Stimulated activated effector memory CD8-positive, alpha-beta T cell treated with anti-CD3 and anti-CD28 coated beads, Interleukin-12 subunit alpha, Interleukin-12 subunit beta, amount 100 ng/mL, for 72 hours (primary cell): ENCODE results near the gene DOCK9.
A peak's percentile ranks its signal among the peaks of the same experiment; 100 is the strongest.

Source experiments
- ATAC-seq: fragments of 150-1000 bp; cut with Tn5 transposase; 2 replicates; pipeline ENCODE4 v1.10.0; 2021
- DNase-seq, 2 donors: peaks; one replicate each; pipeline ENCODE4 v3.0.0; 2021 to 2022; ENCODE audit warnings: low spot score in 2 of 2
- H3K27ac Mint-ChIP-seq: one replicate; pipeline ENCODE4 v1.8.0; 2022; ENCODE audit warnings: mild to moderate bottlenecking, mixed read lengths
- H3K36me3 Mint-ChIP-seq: one replicate; pipeline ENCODE4 v1.8.0; 2022; ENCODE audit warnings: mild to moderate bottlenecking, mixed read lengths
- H3K4me1 Mint-ChIP-seq: one replicate; pipeline ENCODE4 v1.8.0; 2022; ENCODE audit warnings: mixed read lengths
- H3K4me3 Mint-ChIP-seq: one replicate; pipeline ENCODE4 v1.8.0; 2022; ENCODE audit warnings: mild to moderate bottlenecking, mixed read lengths
- H3K9me3 Mint-ChIP-seq: one replicate; pipeline ENCODE4 v1.8.0; 2022; ENCODE audit warnings: mixed read lengths

DOCK9 gene

GRCh38 chr13:98869408-98870090 is 108.3 kb downstream of the DOCK9 start:
- Mint-ChIP-seq H3K27ac (no peak overlapping the region), H3K36me3 (peaks cover 54% of the 10 kb centered on the region), H3K4me3 (no peak overlapping the region), H3K4me1 (peaks cover 7% of the 10 kb centered on the region), H3K9me3 (peaks cover 8% of the 10 kb centered on the region)
- no peak for DNase-seq
- peak; percentile 19 for ATAC-seq

DNA sequence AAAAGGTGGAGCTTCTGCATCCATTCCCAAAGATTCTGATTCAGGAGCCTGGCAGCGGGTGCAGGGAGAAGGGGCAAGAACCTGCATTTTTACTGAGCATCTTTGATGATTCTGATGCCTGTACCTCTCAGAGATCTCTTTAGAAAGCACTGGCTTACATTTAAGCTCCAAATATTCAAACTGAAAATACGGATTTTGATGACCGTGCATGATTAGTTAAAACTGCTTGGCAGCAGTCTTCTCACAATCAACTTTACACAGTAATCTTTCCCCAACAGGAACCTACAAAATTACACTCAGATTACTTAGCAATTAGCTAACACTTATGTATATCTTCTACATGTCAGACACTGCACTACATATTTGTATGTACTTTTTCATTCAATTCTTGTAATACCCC is 108.9 kb downstream of the DOCK9 start:
- Mint-ChIP-seq H3K9me3 (peaks cover 8% of the 10 kb centered on the region), H3K27ac (no peak overlapping the region), H3K4me1 (peaks cover 7% of the 10 kb centered on the region), H3K4me3 (no peak overlapping the region), H3K36me3 (peaks cover 57% of the 10 kb centered on the region)
- ATAC-seq: no peak
- no peak for DNase-seq

DNA sequence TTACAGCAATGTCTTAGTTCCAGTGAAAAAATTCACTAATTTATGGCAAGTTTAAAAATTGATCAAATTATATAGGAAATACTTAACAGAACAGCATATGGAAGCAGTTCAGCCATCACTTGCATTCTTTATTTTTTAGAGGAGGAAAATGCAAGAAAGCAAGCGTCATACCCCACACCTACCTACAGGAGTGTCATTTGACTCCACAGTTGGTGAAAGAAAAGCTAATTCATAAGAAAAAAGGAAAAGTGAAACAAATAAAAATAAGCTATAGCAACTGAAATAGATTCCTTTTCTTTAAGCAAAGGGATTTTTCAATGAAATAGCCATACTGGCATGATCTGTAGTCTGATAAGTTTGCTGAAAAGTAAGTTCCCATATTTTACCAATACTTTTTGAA is 111.0 kb downstream of the DOCK9 start:
- no peak overlapping the region for H3K4me3 Mint-ChIP-seq
- no peaks in the 10 kb centered on the region for H3K4me1 Mint-ChIP-seq
- ATAC-seq (no peak), DNase-seq (no peak)
- no peaks in the 10 kb centered on the region for H3K9me3 Mint-ChIP-seq
- no peak overlapping the region for H3K27ac Mint-ChIP-seq
- peaks cover 63% of the 10 kb centered on the region for H3K36me3 Mint-ChIP-seq

GRCh38 chr13:98860491-98860890 is 117.4 kb downstream of the DOCK9 start:
- Mint-ChIP-seq H3K27ac (no peak overlapping the region), H3K4me1 (no peaks in the 10 kb centered on the region), H3K4me3 (no peak overlapping the region), H3K36me3 (peaks cover 87% of the 10 kb centered on the region), H3K9me3 (no peaks in the 10 kb centered on the region)
- no peak for ATAC-seq
- DNase-seq: no peak

- Mint-ChIP-seq H3K9me3 (no peaks in the 10 kb centered on the region), H3K4me3 (no peak overlapping the region), H3K4me1 (peaks cover 9% of the 10 kb centered on the region), H3K27ac (no peak overlapping the region), H3K36me3 (peaks cover 94% of the 10 kb centered on the region)
- DNase-seq (no peak), ATAC-seq (no peak)
Measured at GRCh38 chr13:98858191-98858590, 119.7 kb downstream of the DOCK9 start.

GRCh38 chr13:98856983-98857382 is 120.9 kb downstream of the DOCK9 start:
- DNase-seq (no peak), ATAC-seq (no peak)
- Mint-ChIP-seq H3K4me3 (no peak overlapping the region), H3K9me3 (no peaks in the 10 kb centered on the region), H3K36me3 (peaks cover 91% of the 10 kb centered on the region), H3K27ac (no peak overlapping the region), H3K4me1 (peaks cover 9% of the 10 kb centered on the region)

- Mint-ChIP-seq H3K4me1 (peaks cover 9% of the 10 kb centered on the region), H3K9me3 (no peaks in the 10 kb centered on the region), H3K36me3 (peaks cover 76% of the 10 kb centered on the region), H3K27ac (no peak overlapping the region), H3K4me3 (no peak overlapping the region)
- ATAC-seq (no peak), DNase-seq (no peak)
Measured at GRCh38 chr13:98854448-98854847, 123.4 kb downstream of the DOCK9 start.

GRCh38 chr13:98853771-98854221 is 124.1 kb downstream of the DOCK9 start:
- H3K36me3 Mint-ChIP-seq: peaks cover 77% of the 10 kb centered on the region

DNA sequence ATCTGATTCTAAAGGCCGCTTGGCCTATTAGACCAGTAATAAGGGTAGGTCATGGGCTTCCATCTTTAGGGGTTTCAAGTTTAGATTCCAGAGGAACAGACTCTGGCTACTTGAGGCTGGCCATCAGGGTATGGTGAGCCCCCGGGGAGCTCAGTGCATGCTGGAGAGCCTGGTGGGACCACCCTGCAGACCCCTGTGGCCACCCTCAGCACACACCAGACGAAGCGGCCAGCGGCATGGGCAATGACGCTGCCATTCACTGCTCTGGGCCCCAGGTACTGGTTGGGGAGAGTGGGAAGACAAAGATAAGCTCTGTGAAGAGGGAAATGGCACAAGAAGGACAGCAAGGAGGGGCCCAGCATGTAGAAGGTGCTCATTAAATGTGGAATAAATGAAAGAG is 126.6 kb downstream of the DOCK9 start:
- DNase-seq: no peak
- no peak overlapping the region for H3K4me3 Mint-ChIP-seq
- no peaks in the 10 kb centered on the region for H3K9me3 Mint-ChIP-seq
- H3K4me1 Mint-ChIP-seq: peaks cover 9% of the 10 kb centered on the region
- peaks cover 72% of the 10 kb centered on the region for H3K36me3 Mint-ChIP-seq
- ATAC-seq: no peak
- H3K27ac Mint-ChIP-seq: no peak overlapping the region

More at GRCh38 chr13:98853771-98854221, 124.1 kb downstream of the DOCK9 start:
- peaks cover 9% of the 10 kb centered on the region for H3K4me1 Mint-ChIP-seq
- H3K4me3 Mint-ChIP-seq: peak overlapping the region; percentile 3
- H3K9me3 Mint-ChIP-seq: no peaks in the 10 kb centered on the region
- ATAC-seq (peak; percentile 100), DNase-seq (peak; percentile 45 to 73)
- H3K27ac Mint-ChIP-seq: peak overlapping the region; percentile 58

DNA sequence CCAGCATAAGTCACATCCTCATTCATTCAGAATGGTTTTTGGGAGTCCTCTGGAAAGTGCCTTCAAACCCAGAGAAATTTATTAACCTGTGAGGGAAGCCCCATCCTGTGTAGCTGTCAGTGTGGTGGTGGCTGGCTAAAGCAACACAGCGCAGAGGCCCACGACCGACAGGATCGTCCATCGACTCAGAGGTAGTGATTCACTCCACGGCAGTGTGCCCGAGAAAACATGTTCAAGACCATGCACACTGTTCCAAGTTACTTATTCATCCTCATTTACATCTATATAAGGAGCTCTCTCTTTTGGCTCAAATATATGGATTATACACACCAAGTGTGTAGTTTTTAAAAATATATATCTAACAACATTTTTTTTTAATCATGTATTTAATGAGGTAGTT is 129.1 kb downstream of the DOCK9 start:
- H3K4me3 Mint-ChIP-seq: no peak overlapping the region
- H3K9me3 Mint-ChIP-seq: no peaks in the 10 kb centered on the region
- DNase-seq: no peak
- peaks cover 5% of the 10 kb centered on the region for H3K4me1 Mint-ChIP-seq
- H3K27ac Mint-ChIP-seq: no peak overlapping the region
- peaks cover 67% of the 10 kb centered on the region for H3K36me3 Mint-ChIP-seq
- ATAC-seq: no peak

DNA sequence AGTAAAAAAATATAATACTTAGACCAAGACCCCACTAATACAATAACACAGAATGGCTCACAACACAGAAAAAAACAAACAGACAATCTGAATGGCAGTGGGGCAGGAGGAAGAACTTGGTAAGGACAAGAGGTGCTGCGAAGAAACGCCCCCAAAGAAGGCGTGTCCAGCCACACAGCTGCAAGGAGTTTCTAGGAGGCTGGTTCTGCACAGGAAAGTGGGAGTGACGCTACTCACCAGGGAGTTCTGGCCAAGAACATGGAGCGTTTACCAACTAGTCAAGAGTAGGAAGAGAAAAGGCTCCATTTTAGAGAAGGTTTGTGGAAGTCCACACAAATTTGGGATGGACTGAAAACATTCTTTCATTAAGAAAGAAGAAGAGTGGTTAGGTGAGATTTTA is 130.1 kb downstream of the DOCK9 start:
- ATAC-seq (no peak), DNase-seq (no peak)
- Mint-ChIP-seq H3K4me1 (no peaks in the 10 kb centered on the region), H3K36me3 (peaks cover 57% of the 10 kb centered on the region), H3K4me3 (no peak overlapping the region), H3K27ac (no peak overlapping the region), H3K9me3 (no peaks in the 10 kb centered on the region)

- Mint-ChIP-seq H3K4me3 (no peak overlapping the region), H3K9me3 (no peaks in the 10 kb centered on the region), H3K27ac (no peak overlapping the region), H3K36me3 (peaks cover 53% of the 10 kb centered on the region), H3K4me1 (no peaks in the 10 kb centered on the region)
- DNase-seq: no peak
- ATAC-seq: no peak
Measured at GRCh38 chr13:98846986-98847385, 130.9 kb downstream of the DOCK9 start.

- Mint-ChIP-seq H3K4me3 (no peak overlapping the region), H3K27ac (no peak overlapping the region), H3K9me3 (no peaks in the 10 kb centered on the region), H3K36me3 (peaks cover 51% of the 10 kb centered on the region), H3K4me1 (no peaks in the 10 kb centered on the region)
- no peak for ATAC-seq
- no peak for DNase-seq
Measured at GRCh38 chr13:98846521-98846920, 131.3 kb downstream of the DOCK9 start.

- H3K4me1 Mint-ChIP-seq: no peaks in the 10 kb centered on the region
- no peaks in the 10 kb centered on the region for H3K9me3 Mint-ChIP-seq
- H3K36me3 Mint-ChIP-seq: peaks cover 43% of the 10 kb centered on the region
- H3K27ac Mint-ChIP-seq: peak overlapping the region; percentile 16
- DNase-seq (no peak), ATAC-seq (no peak)
- no peak overlapping the region for H3K4me3 Mint-ChIP-seq
Measured at GRCh38 chr13:98845742-98846141, 132.1 kb downstream of the DOCK9 start.

GRCh38 chr13:98844021-98844420 is 133.8 kb downstream of the DOCK9 start:
- DNase-seq: no peak
- H3K9me3 Mint-ChIP-seq: no peaks in the 10 kb centered on the region
- no peaks in the 10 kb centered on the region for H3K4me1 Mint-ChIP-seq
- ATAC-seq: no peak
- H3K27ac Mint-ChIP-seq: no peak overlapping the region
- H3K4me3 Mint-ChIP-seq: no peak overlapping the region
- peaks cover 40% of the 10 kb centered on the region for H3K36me3 Mint-ChIP-seq

GRCh38 chr13:98843482-98843877 is 134.4 kb downstream of the DOCK9 start:
- DNase-seq (no peak), ATAC-seq (no peak)
- H3K9me3 Mint-ChIP-seq: no peaks in the 10 kb centered on the region
- no peak overlapping the region for H3K4me3 Mint-ChIP-seq
- peaks cover 34% of the 10 kb centered on the region for H3K36me3 Mint-ChIP-seq
- H3K27ac Mint-ChIP-seq: no peak overlapping the region
- H3K4me1 Mint-ChIP-seq: no peaks in the 10 kb centered on the region
